DND-41 (cell line): ENCODE measurements around the gene CCDC136.

ENCODE experiments used
- EZH2 ChIP-seq: IDR thresholded peaks from 3 replicates; pipeline ENCODE4 v1.6.1; 2012; ENCODE audit warnings: borderline replicate concordance, low read depth, mild to moderate bottlenecking, moderate library complexity, low read length, inconsistent platforms; ENCODE audit not compliant: severe bottlenecking
- TF ChIP-seq, protein P1 (sequence below): IDR thresholded peaks from 2 replicates; pipeline ENCODE4 v1.5.1; 2012; ENCODE audit warnings: borderline replicate concordance, low read length, moderate library complexity, mild to moderate bottlenecking; ENCODE audit not compliant: poor library complexity, severe bottlenecking; ENCODE audit errors: extremely low read depth

DNA sequence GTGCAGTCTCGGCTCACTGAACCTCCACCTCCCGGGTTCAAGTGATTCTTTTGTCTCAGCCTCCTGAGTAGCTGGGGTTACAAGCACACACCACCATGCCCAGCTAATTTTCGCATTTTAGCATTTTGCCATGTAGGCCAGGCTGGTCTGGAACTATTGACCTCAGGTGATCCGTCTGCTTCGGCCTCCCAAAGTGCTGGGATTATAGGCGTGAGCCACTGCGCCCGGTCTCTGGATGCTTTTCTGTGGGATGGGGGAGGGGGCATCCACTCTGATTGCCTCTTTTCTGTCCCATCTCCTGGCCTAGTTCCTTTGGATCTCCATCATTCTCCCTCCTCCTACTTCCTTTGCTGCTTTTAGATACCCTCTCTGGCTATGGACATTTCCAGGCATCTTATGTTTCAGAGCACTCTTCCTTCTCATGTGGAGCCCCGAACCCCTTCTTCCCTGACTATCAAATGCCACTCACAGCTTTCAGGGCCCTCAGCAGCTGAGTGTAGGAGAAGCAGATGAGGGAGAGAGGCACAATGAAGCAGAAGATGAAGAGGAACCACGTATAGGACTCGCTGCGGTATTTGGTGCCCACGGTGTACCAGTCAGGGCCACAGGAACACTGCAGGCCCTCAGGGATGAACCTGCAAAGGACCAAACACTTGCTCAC is 17.6 kb upstream of the CCDC136 start:
- TF ChIP-seq, protein P1, sequence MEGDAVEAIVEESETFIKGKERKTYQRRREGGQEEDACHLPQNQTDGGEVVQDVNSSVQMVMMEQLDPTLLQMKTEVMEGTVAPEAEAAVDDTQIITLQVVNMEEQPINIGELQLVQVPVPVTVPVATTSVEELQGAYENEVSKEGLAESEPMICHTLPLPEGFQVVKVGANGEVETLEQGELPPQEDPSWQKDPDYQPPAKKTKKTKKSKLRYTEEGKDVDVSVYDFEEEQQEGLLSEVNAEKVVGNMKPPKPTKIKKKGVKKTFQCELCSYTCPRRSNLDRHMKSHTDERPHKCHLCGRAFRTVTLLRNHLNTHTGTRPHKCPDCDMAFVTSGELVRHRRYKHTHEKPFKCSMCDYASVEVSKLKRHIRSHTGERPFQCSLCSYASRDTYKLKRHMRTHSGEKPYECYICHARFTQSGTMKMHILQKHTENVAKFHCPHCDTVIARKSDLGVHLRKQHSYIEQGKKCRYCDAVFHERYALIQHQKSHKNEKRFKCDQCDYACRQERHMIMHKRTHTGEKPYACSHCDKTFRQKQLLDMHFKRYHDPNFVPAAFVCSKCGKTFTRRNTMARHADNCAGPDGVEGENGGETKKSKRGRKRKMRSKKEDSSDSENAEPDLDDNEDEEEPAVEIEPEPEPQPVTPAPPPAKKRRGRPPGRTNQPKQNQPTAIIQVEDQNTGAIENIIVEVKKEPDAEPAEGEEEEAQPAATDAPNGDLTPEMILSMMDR, result no peak
- no peak for TF ChIP-seq EZH2
